A549 (cell line): ENCODE results near the gene UMOD. TPM values are rescaled to one million over a fixed set of nuclear protein-coding genes. Genes with fewer than 3 reads are reported as not detected.

Source experiments
- ATAC-seq, 2 experiments: fragments of 200-7000 bp in 1 of 2; fragments of >200 bp in 1 of 2; cut with Nextera tagmentation in 1 of 2; cut with Tn5 transposase in 1 of 2; 3 replicates each; pipeline versions ENCODE4 v1.8.0 to v1.9.1; 2018 to 2020; ENCODE audit warnings: mild to moderate bottlenecking in 1 of 2, moderate library complexity in 1 of 2
- CTCF ChIA-PET: fragments of 300-600 bp; sonication (Branson Sonifier 250); formaldehyde crosslinking; extraction: SDS; loops from one replicate; lab custom pipeline; 2021; ENCODE audit warnings: antibody characterized with exemption, inconsistent platforms; lab: Yijun Ruan, JAX
- POLR2A ChIA-PET: fragments of 350-600 bp; formaldehyde crosslinking; extraction: SDS; loops from one replicate; lab custom pipeline; 2021; ENCODE audit warnings: antibody characterized with exemption, inconsistent platforms; lab: Yijun Ruan, JAX
- DNase-seq, 2 experiments: peaks; one replicate each; pipeline versions ENCODE4 v3.0.0 to v3.0.0-alpha.2; 2011 to 2016; ENCODE audit warnings: low read depth in 1 of 2, low spot score in 1 of 2
- FAIRE-seq: peaks from 2 replicates; lab custom pipeline; 2011; peaks lifted over from hg19 to GRCh38; lab: Jason Lieb, UNC
- H3K27ac ChIP-seq, 2 experiments: fragments of >200 bp; sonication (Bioruptor Twin); formaldehyde crosslinking; 3 replicates each; pipeline ENCODE4 v1.5.1; 2016 to 2017
- H3K4me1 ChIP-seq: fragments of >200 bp; sonication (Bioruptor Twin); formaldehyde crosslinking; 3 replicates; pipeline ENCODE4 v1.6.1; 2016
- H3K4me2 ChIP-seq: fragments of >200 bp; sonication (Bioruptor Twin); formaldehyde crosslinking; 3 replicates; pipeline ENCODE4 v1.6.1; 2016
- H3K4me3 ChIP-seq: fragments of >200 bp; sonication (Bioruptor Twin); formaldehyde crosslinking; 3 replicates; pipeline ENCODE4 v1.5.1; 2016
- H3K9me3 ChIP-seq: fragments of >200 bp; sonication (Bioruptor Twin); formaldehyde crosslinking; 3 replicates; pipeline ENCODE4 v1.6.1; 2016
- ATOH8 ChIP-seq: fragments of 250-450 bp; sonication (Bioruptor Pico); IDR thresholded peaks from 2 replicates; pipeline ENCODE4 v1.5.0; 2020; ENCODE audit warnings: low read depth, mild to moderate bottlenecking, moderate library complexity
- CBX2 ChIP-seq: fragments of 200-600 bp; sonication (generic); IDR thresholded peaks from 2 replicates; pipeline ENCODE4 v1.6.1; 2016; ENCODE audit warnings: low read depth, mild to moderate bottlenecking, borderline replicate concordance
- CHD4 ChIP-seq: fragments of 200-600 bp; sonication (generic); IDR thresholded peaks from 2 replicates; pipeline ENCODE4 v1.6.1; 2016; ENCODE audit warnings: antibody characterized with exemption, mild to moderate bottlenecking, borderline replicate concordance
- E2F6 ChIP-seq: IDR thresholded peaks from 2 replicates; pipeline ENCODE4 v1.6.1; 2012; ENCODE audit warnings: low read depth, borderline replicate concordance
- EHF ChIP-seq: fragments of 250-450 bp; sonication (Bioruptor Pico); IDR thresholded peaks from 2 replicates; pipeline ENCODE4 v1.5.0; 2020; ENCODE audit warnings: mild to moderate bottlenecking
- FOSB ChIP-seq: fragments of 250-450 bp; sonication (Bioruptor Pico); IDR thresholded peaks from 2 replicates; pipeline ENCODE4 v1.5.0; 2020; ENCODE audit warnings: mild to moderate bottlenecking, moderate library complexity
- FOSL2 ChIP-seq, 2 experiments: fragments of 450-650 bp in 1 of 2; fragments of >200 bp in 1 of 2; sonication (Bioruptor Twin) in 1 of 2; formaldehyde crosslinking; IDR thresholded peaks; 2 replicates each; pipeline versions ENCODE4 v1.5.0 to v1.6.1; 2016 to 2020; ENCODE audit warnings: mild to moderate bottlenecking in 1 of 2, moderate library complexity in 1 of 2
- FOXS1 ChIP-seq: fragments of 250-450 bp; sonication (Bioruptor Pico); IDR thresholded peaks from 2 replicates; pipeline ENCODE4 v1.5.0; 2020; ENCODE audit warnings: mild to moderate bottlenecking, moderate library complexity
- GATA3 ChIP-seq: IDR thresholded peaks from 2 replicates; pipeline ENCODE4 v1.6.1; 2012; ENCODE audit warnings: borderline replicate concordance
- HES2 ChIP-seq: fragments of >200 bp; sonication (Bioruptor Twin); formaldehyde crosslinking; IDR thresholded peaks from 2 replicates; pipeline ENCODE4 v1.6.1; 2016
- HMGXB4 ChIP-seq: fragments of 250-450 bp; sonication (Bioruptor Pico); IDR thresholded peaks from 2 replicates; pipeline ENCODE4 v1.5.0; 2021; ENCODE audit warnings: mild to moderate bottlenecking, moderate library complexity, borderline replicate concordance
- HOXA7 ChIP-seq: fragments of 250-450 bp; sonication (Bioruptor Pico); IDR thresholded peaks from 2 replicates; pipeline ENCODE4 v1.5.0; 2020; ENCODE audit warnings: mild to moderate bottlenecking, moderate library complexity
- HOXB13 ChIP-seq: fragments of 250-450 bp; sonication (Bioruptor Pico); IDR thresholded peaks from 2 replicates; pipeline ENCODE4 v1.5.0; 2020; ENCODE audit warnings: low read depth, mild to moderate bottlenecking, moderate library complexity
- HOXB5 ChIP-seq: fragments of 250-450 bp; sonication (Bioruptor Pico); IDR thresholded peaks from 2 replicates; pipeline ENCODE4 v1.5.0; 2020; ENCODE audit warnings: mild to moderate bottlenecking, moderate library complexity
- KDM5A ChIP-seq: fragments of 200-600 bp; sonication (generic); IDR thresholded peaks from 2 replicates; pipeline ENCODE4 v1.6.1; 2016; ENCODE audit warnings: antibody characterized with exemption, mild to moderate bottlenecking
- MAX ChIP-seq: IDR thresholded peaks from 2 replicates; pipeline ENCODE4 v1.6.1; 2012
- NFE2L2 ChIP-seq: fragments of 150-350 bp; conservative IDR thresholded peaks from 2 replicates; pipeline ENCODE4 v1.6.1; 2014; ENCODE audit warnings: low read length
- PHF8 ChIP-seq: fragments of 200-600 bp; sonication (generic); IDR thresholded peaks from 2 replicates; pipeline ENCODE4 v1.6.1; 2016; ENCODE audit warnings: low read depth, mild to moderate bottlenecking, antibody characterized with exemption, moderate library complexity, borderline replicate concordance
- POLR2A ChIP-seq: IDR thresholded peaks from 2 replicates; pipeline ENCODE4 v1.6.1; 2012; ENCODE audit warnings: mild to moderate bottlenecking, low read length
- RAD21 ChIP-seq, 2 experiments: fragments of >200 bp in 1 of 2; sonication (Bioruptor Twin) in 1 of 2; formaldehyde crosslinking in 1 of 2; IDR thresholded peaks in 1 of 2; conservative IDR thresholded peaks in 1 of 2; 2 replicates in 1 of 2; 3 replicates in 1 of 2; pipeline ENCODE4 v1.6.1; 2012 to 2018; ENCODE audit warnings: inconsistent platforms in 1 of 2
- RARB ChIP-seq: fragments of 250-450 bp; sonication (Bioruptor Pico); IDR thresholded peaks from 2 replicates; pipeline ENCODE4 v1.8.0; 2021; ENCODE audit warnings: mild to moderate bottlenecking, moderate library complexity
- RCOR1 ChIP-seq: fragments of 150-350 bp; IDR thresholded peaks from 2 replicates; pipeline ENCODE4 v1.6.1; 2014; ENCODE audit warnings: antibody characterized with exemption, low read length, low read depth
- REST ChIP-seq: fragments of 200-600 bp; sonication (generic); IDR thresholded peaks from 2 replicates; pipeline ENCODE4 v1.6.1; 2016; ENCODE audit warnings: antibody characterized with exemption, mild to moderate bottlenecking, moderate library complexity
- RNF2 ChIP-seq: fragments of 200-600 bp; sonication (generic); IDR thresholded peaks from 2 replicates; pipeline ENCODE4 v1.6.1; 2016; ENCODE audit warnings: low read depth, mild to moderate bottlenecking, antibody characterized with exemption, moderate library complexity, borderline replicate concordance
- SREBF2 ChIP-seq: fragments of 450-650 bp; IDR thresholded peaks from 2 replicates; pipeline ENCODE4 v1.6.1; 2014; ENCODE audit warnings: mild to moderate bottlenecking, moderate library complexity
- TFCP2L1 ChIP-seq: fragments of 250-450 bp; sonication (Bioruptor Pico); IDR thresholded peaks from 2 replicates; pipeline ENCODE4 v1.5.0; 2021; ENCODE audit warnings: mild to moderate bottlenecking
- TP53 ChIP-seq: fragments of 250-450 bp; sonication (Bioruptor Pico); IDR thresholded peaks from 2 replicates; pipeline ENCODE4 v1.5.0; 2021; ENCODE audit warnings: mild to moderate bottlenecking, moderate library complexity
- USF2 ChIP-seq: fragments of 450-650 bp; IDR thresholded peaks from 2 replicates; pipeline ENCODE4 v1.6.1; 2014; ENCODE audit warnings: antibody characterized with exemption
- WGBS: methylation state at CpG from one replicate; pipeline ENCODE4 v1.1.6; 2017; ENCODE audit errors: missing lambda C conversion rate; 5-methylcytosine and 5-hydroxymethylcytosine counted together
- polyA plus RNA-seq, 4 experiments: library from polyadenylated mRNA; depleted of rRNA in 3 of 4; stranded (reverse); fragments of >200 nt; fragmentation: RNase III in 1 of 4; extraction: RNeasy Plus Mini Kit Qiagen cat#74134 plus additional on column Dnase treatment in 1 of 4; gene quantifications; 2 replicates in 3 of 4; 3 replicates in 1 of 4; pipeline ENCODE4 v1.2.3, GENCODE V29; 2011 to 2017

UMOD gene
- polyA plus RNA-seq, 2 of the 4 experiments (the other 2 are of a cell fraction) = not detected

GRCh38 chr16:20380782-20381181, 28.3 kb upstream of the UMOD start:
- Histone ChIP-seq H3K4me1 (no peaks in the 10 kb centered on the region), H3K4me2 (no peak overlapping the region)
- TF ChIP-seq TFCP2L1 (no peak), RNF2 (no peak), ATOH8 (no peak), CBX2 (no peak), CHD4 (no peak), GATA3 (no peak), EHF (CRISPR knock-in tag) (no peak), FOXS1 (CRISPR knock-in tag) (no peak), HOXA7 (CRISPR knock-in tag) (no peak), SREBF2 (no peak), TP53 (CRISPR knock-in tag) (no peak), HES2 (no peak), USF2 (no peak), MAX (no peak), RARB (CRISPR knock-in tag) (no peak), HOXB13 (CRISPR knock-in tag) (no peak), FOSL2 (IDR thresholded peaks at IDR 0.05) (no peak), FOSL2 (CRISPR knock-in tag; IDR thresholded peaks at IDR 0.05) (no peak), RCOR1 (no peak)
- TF ChIP-seq, all 56 proteins: peak for 0
- ATAC-seq (no peak), FAIRE-seq (no peak), DNase-seq (no peak)
- POLR2A ChIA-PET = no interaction called here
- CTCF ChIA-PET = interaction anchor here (1.3 to 10.7 kb wide), 3 partner anchors 80 to 825 kb away, joined by 3 to 374 read pairs (median 4); partner anchors contain the start of gene VPS35L
- Histone ChIP-seq H3K27ac (no peak overlapping the region), H3K9me3 (no peaks in the 10 kb centered on the region), H3K4me3 (no peak overlapping the region)
- WGBS = 9% methylated on average over 2 of the region's 3 CpGs

GRCh38 chr16:20377181-20377580, 24.7 kb upstream of the UMOD start:
- Histone ChIP-seq H3K4me2 (no peak overlapping the region), H3K4me1 (no peaks in the 10 kb centered on the region), H3K4me3 (no peak overlapping the region), H3K27ac (no peak overlapping the region), H3K9me3 (no peaks in the 10 kb centered on the region)
- ChIA-PET POLR2A (no interaction called here), CTCF (interaction anchor here (1.1 to 8.9 kb wide), 4 partner anchors 9 to 793 kb away, joined by 4 to 76 read pairs (median 17); no protein-coding TSS in a partner anchor)
- no peak for ATAC-seq
- 7% methylated on average over 5 of the region's 5 CpGs for WGBS
- no peak for DNase-seq
- no peak for FAIRE-seq
- TF ChIP-seq HOXB5 (no peak), HMGXB4 (CRISPR knock-in tag) (no peak), POLR2A (no peak), RAD21 (conservative IDR thresholded peaks at IDR 0.05 in 1 of 2, IDR thresholded peaks at IDR 0.05 in 1 of 2) (no peak), E2F6 (no peak), REST (no peak), CBX2 (no peak), PHF8 (no peak), FOXS1 (CRISPR knock-in tag) (no peak), USF2 (no peak), NFE2L2 (no peak), FOSB (CRISPR knock-in tag) (no peak), KDM5A (no peak), MAX (no peak)
